GM12878 (cell line): ENCODE results near the gene TULP1.

Experiments
- BCL11A ChIP-seq: IDR thresholded peaks from 2 replicates; pipeline ENCODE4 v1.6.1; 2011; ENCODE audit warnings: low read depth, low read length
- CHD2 ChIP-seq: IDR thresholded peaks from 2 replicates; pipeline ENCODE4 v1.6.1; 2011; ENCODE audit warnings: low read depth, low read length, improper control_type of control experiment, borderline replicate concordance
- E2F8 ChIP-seq: fragments of 450-650 bp; IDR thresholded peaks from 2 replicates; pipeline ENCODE4 v1.6.1; 2018; ENCODE audit warnings: mild to moderate bottlenecking, low read depth, moderate library complexity; ENCODE audit not compliant: partially characterized antibody
- EZH2 ChIP-seq: IDR thresholded peaks from 2 replicates; pipeline ENCODE4 v1.6.1; 2012; ENCODE audit warnings: low read depth, mild to moderate bottlenecking, control low read depth, inconsistent platforms, low read length, borderline replicate concordance; ENCODE audit not compliant: control insufficient read depth
- HDAC2 ChIP-seq: fragments of 200-600 bp; sonication (generic); IDR thresholded peaks from 2 replicates; pipeline ENCODE4 v1.6.1; 2017
- MAX ChIP-seq: IDR thresholded peaks from 2 replicates; pipeline ENCODE4 v1.6.1; 2012; ENCODE audit warnings: low read depth, low read length, improper control_type of control experiment
- MYC ChIP-seq: IDR thresholded peaks from 2 replicates; pipeline ENCODE4 v1.6.1; 2011; ENCODE audit warnings: mild to moderate bottlenecking, low read length, moderate library complexity, inconsistent platforms; ENCODE audit not compliant: insufficient read depth, insufficient replicate concordance, insufficient read length, severe bottlenecking
- NFIC ChIP-seq: IDR thresholded peaks from 2 replicates; pipeline ENCODE4 v1.6.1; 2012; ENCODE audit warnings: low read depth, mild to moderate bottlenecking, inconsistent platforms, low read length, moderate library complexity
- POLR2AphosphoS5 ChIP-seq: IDR thresholded peaks from 2 replicates; pipeline ENCODE4 v1.6.1; 2011; ENCODE audit warnings: mild to moderate bottlenecking, low read length, inconsistent platforms
- SPI1 ChIP-seq: IDR thresholded peaks from 2 replicates; pipeline ENCODE4 v1.6.1; 2011; ENCODE audit warnings: low read depth, mild to moderate bottlenecking, low read length, moderate library complexity, borderline replicate concordance; ENCODE audit not compliant: insufficient read depth
- ZBED1 ChIP-seq: IDR thresholded peaks from 2 replicates; pipeline ENCODE4 v1.6.1; 2016; ENCODE audit warnings: borderline replicate concordance
- ZNF274 ChIP-seq: IDR thresholded peaks from one replicate; pipeline ENCODE4 v1.8.0; 2011; ENCODE audit not compliant: insufficient read length, insufficient read depth
- ZNF384 ChIP-seq: IDR thresholded peaks from 2 replicates; pipeline ENCODE4 v1.6.1; 2012; ENCODE audit warnings: low read depth, mild to moderate bottlenecking, low read length, improper control_type of control experiment, borderline replicate concordance
- TF ChIP-seq, protein P1 (sequence below), 3 experiments: IDR thresholded peaks in 2 of 3; conservative IDR thresholded peaks in 1 of 3; 2 replicates each; pipeline ENCODE4 v1.5.1; 2011; ENCODE audit warnings: low read depth in 3 of 3, low read length in 3 of 3, mild to moderate bottlenecking in 3 of 3, control low read depth in 2 of 3, moderate library complexity in 2 of 3, inconsistent platforms in 1 of 3, mixed read lengths in 1 of 3; ENCODE audit not compliant: control insufficient read depth in 2 of 3, insufficient read depth in 1 of 3; ENCODE audit errors: extremely low read depth in 1 of 3

DNA sequence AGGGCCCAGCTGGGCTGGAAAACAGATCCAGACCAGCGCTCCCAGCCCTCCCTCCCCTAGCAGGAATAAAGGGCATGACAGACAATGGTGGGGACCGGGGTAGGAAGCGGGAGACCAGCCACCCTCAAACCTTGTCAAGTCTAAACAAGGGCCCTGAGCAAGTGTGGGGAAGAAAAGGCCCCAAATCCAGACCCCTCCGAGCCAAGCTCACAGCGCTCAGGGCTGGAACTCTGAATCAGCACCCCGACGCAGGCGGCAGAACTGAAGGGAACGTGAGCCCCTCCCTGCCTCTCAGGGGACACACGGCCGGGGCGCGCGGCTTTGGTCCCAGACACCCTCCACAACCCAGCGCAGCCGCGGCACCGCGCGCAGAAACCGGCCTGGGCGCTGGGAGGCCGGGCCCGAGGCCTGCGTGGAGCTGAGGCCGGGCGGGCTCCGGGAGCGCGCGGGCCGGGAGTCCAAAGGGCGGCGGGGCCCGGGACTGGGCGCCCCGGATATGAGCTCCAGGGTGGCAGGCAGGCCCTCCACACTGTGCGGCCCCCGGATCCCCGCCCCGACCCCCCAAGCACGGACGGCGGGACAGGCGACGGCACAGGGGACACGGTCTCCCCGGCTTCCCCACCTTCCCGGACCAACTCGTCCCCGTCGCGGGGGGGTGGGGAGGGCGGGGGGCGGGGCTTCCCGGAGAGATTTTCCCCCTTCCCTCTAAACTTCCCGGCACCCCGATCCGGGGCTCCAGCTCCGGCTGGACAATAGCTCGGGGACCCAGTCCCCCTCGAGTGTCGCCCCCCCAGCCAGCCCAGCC lies 16.5 kb downstream of the TULP1 start:
- TF ChIP-seq SPI1 = no peak
- TF ChIP-seq, protein P1, sequence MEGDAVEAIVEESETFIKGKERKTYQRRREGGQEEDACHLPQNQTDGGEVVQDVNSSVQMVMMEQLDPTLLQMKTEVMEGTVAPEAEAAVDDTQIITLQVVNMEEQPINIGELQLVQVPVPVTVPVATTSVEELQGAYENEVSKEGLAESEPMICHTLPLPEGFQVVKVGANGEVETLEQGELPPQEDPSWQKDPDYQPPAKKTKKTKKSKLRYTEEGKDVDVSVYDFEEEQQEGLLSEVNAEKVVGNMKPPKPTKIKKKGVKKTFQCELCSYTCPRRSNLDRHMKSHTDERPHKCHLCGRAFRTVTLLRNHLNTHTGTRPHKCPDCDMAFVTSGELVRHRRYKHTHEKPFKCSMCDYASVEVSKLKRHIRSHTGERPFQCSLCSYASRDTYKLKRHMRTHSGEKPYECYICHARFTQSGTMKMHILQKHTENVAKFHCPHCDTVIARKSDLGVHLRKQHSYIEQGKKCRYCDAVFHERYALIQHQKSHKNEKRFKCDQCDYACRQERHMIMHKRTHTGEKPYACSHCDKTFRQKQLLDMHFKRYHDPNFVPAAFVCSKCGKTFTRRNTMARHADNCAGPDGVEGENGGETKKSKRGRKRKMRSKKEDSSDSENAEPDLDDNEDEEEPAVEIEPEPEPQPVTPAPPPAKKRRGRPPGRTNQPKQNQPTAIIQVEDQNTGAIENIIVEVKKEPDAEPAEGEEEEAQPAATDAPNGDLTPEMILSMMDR (IDR thresholded peaks at IDR 0.05 in 2 of 3, conservative IDR thresholded peaks at IDR 0.05 in 1 of 3; ENCODE audit: control insufficient read depth in 2 of 3, extremely low read depth in 1 of 3, insufficient read depth in 1 of 3, low read depth in 3 of 3, low read length in 3 of 3) = no peak
- no peak for TF ChIP-seq NFIC
- no peak for TF ChIP-seq ZBED1
- TF ChIP-seq ZNF274 = no peak
- no peak for TF ChIP-seq MYC
- TF ChIP-seq BCL11A = no peak
- TF ChIP-seq HDAC2 = no peak
- TF ChIP-seq CHD2 = no peak
- no peak for TF ChIP-seq E2F8
- TF ChIP-seq ZNF384 = no peak
- TF ChIP-seq EZH2 = no peak
- TF ChIP-seq MAX = no peak
- TF ChIP-seq POLR2AphosphoS5 = no peak
